ENCODE results near the gene PQBP1. TPM values are rescaled to one million over a fixed set of nuclear protein-coding genes. Genes with fewer than 3 reads are reported as not detected.

Gene PQBP1
- total RNA-seq, 1 donor from 2014 or later = 67.5 TPM

GRCh38 chrX:48890934-48891401 lies 6.8 kb upstream of the PQBP1 start:
- Histone ChIP-seq H3K27me3 (no peaks in the 10 kb centered on the region), H3K27ac (peak overlapping the region; percentile 82), H3K4me3 (peak overlapping the region; percentile 61 to 69), H3K4me1 (peaks cover 5% of the 10 kb centered on the region), H3K9me3 (no peaks in the 10 kb centered on the region), H3K36me3 (no peaks in the 10 kb centered on the region)
- intact Hi-C loops (cut with DNase I) = no loop called here
- DNase-seq (ENCODE audit: extremely low spot score in 2 of 2) = no peak
- no peak for TF ChIP-seq POLR2A (IDR thresholded peaks at IDR 0.05)
- no peak for TF ChIP-seq POLR2AphosphoS5 (IDR thresholded peaks at IDR 0.05; ENCODE audit: insufficient read depth in 1 of 2, low read depth in 1 of 2)
- no peak for TF ChIP-seq CTCF (IDR thresholded peaks at IDR 0.05)

- peak overlapping the region; percentile 82 for H3K27ac ChIP-seq
- no peaks in the 10 kb centered on the region for H3K9me3 ChIP-seq
- intact Hi-C loops (cut with DNase I) = no loop called here
- H3K4me3 ChIP-seq = peak overlapping the region; percentile 61 to 69
- peaks cover 9% of the 10 kb centered on the region for H3K4me1 ChIP-seq
- TF ChIP-seq POLR2A (IDR thresholded peaks at IDR 0.05) = peak in 1 of 2 donors; percentile 68
- TF ChIP-seq CTCF (IDR thresholded peaks at IDR 0.05) = peak in 2 of 3 experiments; percentile 16 to 32
- peak in 1 of 2 donors; percentile 63 for TF ChIP-seq POLR2AphosphoS5 (IDR thresholded peaks at IDR 0.05; ENCODE audit: insufficient read depth in 1 of 2, low read depth in 1 of 2)
- DNase-seq (ENCODE audit: extremely low spot score in 2 of 2) = no peak
- no peaks in the 10 kb centered on the region for H3K27me3 ChIP-seq
- no peaks in the 10 kb centered on the region for H3K36me3 ChIP-seq
Observed at GRCh38 chrX:48891402-48892288, 6.1 kb upstream of the PQBP1 start.

- Histone ChIP-seq H3K9me3 (no peaks in the 10 kb centered on the region), H3K36me3 (no peaks in the 10 kb centered on the region), H3K27me3 (no peaks in the 10 kb centered on the region), H3K4me3 (no peak overlapping the region), H3K4me1 (peaks cover 11% of the 10 kb centered on the region), H3K27ac (no peak overlapping the region)
- DNase-seq (ENCODE audit: extremely low spot score in 2 of 2) = no peak
- intact Hi-C loops (cut with DNase I) = no loop called here
- no peak for TF ChIP-seq CTCF (IDR thresholded peaks at IDR 0.05)
- no peak for TF ChIP-seq POLR2A (IDR thresholded peaks at IDR 0.05)
- TF ChIP-seq POLR2AphosphoS5 (IDR thresholded peaks at IDR 0.05; ENCODE audit: insufficient read depth in 1 of 2, low read depth in 1 of 2) = no peak
Observed at GRCh38 chrX:48892896-48893295, 4.8 kb upstream of the PQBP1 start.

- DNase-seq (ENCODE audit: extremely low spot score in 2 of 2) = no peak
- TF ChIP-seq POLR2A (IDR thresholded peaks at IDR 0.05) (no peak), CTCF (IDR thresholded peaks at IDR 0.05) (no peak), POLR2AphosphoS5 (IDR thresholded peaks at IDR 0.05; ENCODE audit: insufficient read depth in 1 of 2, low read depth in 1 of 2) (no peak)
- intact Hi-C loops (cut with DNase I) = no loop called here
- H3K4me3 ChIP-seq = no peak overlapping the region
- H3K27ac ChIP-seq = no peak overlapping the region
- no peaks in the 10 kb centered on the region for H3K9me3 ChIP-seq
- no peaks in the 10 kb centered on the region for H3K27me3 ChIP-seq
- H3K4me1 ChIP-seq = peaks cover 12% of the 10 kb centered on the region
- H3K36me3 ChIP-seq = no peaks in the 10 kb centered on the region
Observed at GRCh38 chrX:48893556-48894348, 4.0 kb upstream of the PQBP1 start.

Data from vagina (tissue), 2 donors.